HG03342 (cell line): ENCODE results near the gene PEX16.

Source experiments
- ATAC-seq: cut with Tn5 transposase; IDR thresholded peaks from one replicate; pipeline ENCODE4 v1.9.1; 2021; ENCODE audit warnings: mild to moderate bottlenecking, moderate library complexity; ENCODE audit not compliant: unreplicated experiment

Gene PEX16

GRCh38 chr11:45917623-45918330 lies at the start of gene PEX16:
PEX16 (minus strand) TSS chr11:45917877; CDS start chr11:45917811, 66 bp downstream.
- peak; percentile 90 for ATAC-seq

GRCh38 chr11:45964911-45965389 lies 47.3 kb upstream of the PEX16 start:
- ATAC-seq, result peak; percentile 74

GRCh38 chr11:45961751-45962240 lies 44.1 kb upstream of the PEX16 start:
- ATAC-seq, result no peak

GRCh38 chr11:45960387-45961095 lies 42.9 kb upstream of the PEX16 start:
- no peak for ATAC-seq

- ATAC-seq, result no peak
Measured at GRCh38 chr11:45959851-45960250, 42.2 kb upstream of the PEX16 start.

- ATAC-seq, result no peak
Measured at GRCh38 chr11:45949992-45950407, 32.3 kb upstream of the PEX16 start.

GRCh38 chr11:45948356-45948755 lies 30.7 kb upstream of the PEX16 start:
- no peak for ATAC-seq

GRCh38 chr11:45947885-45948284 lies 30.2 kb upstream of the PEX16 start:
- ATAC-seq, result no peak

- no peak for ATAC-seq
Measured at GRCh38 chr11:45945397-45945999, 27.8 kb upstream of the PEX16 start.

- no peak for ATAC-seq
Measured at GRCh38 chr11:45942381-45942780, 24.7 kb upstream of the PEX16 start.

GRCh38 chr11:45941285-45941684 lies 23.6 kb upstream of the PEX16 start:
- no peak for ATAC-seq

GRCh38 chr11:45939836-45940235 lies 22.2 kb upstream of the PEX16 start:
- ATAC-seq, result no peak

- no peak for ATAC-seq
Measured at GRCh38 chr11:45937916-45938315, 20.2 kb upstream of the PEX16 start.

GRCh38 chr11:45936511-45937054 lies 18.9 kb upstream of the PEX16 start:
- no peak for ATAC-seq

GRCh38 chr11:45935349-45936064 lies 17.8 kb upstream of the PEX16 start:
- ATAC-seq, result no peak

- ATAC-seq, result no peak
Measured at GRCh38 chr11:45934580-45935318, 17.1 kb upstream of the PEX16 start.

GRCh38 chr11:45933846-45934579 lies 16.3 kb upstream of the PEX16 start:
- ATAC-seq, result no peak

- ATAC-seq, result no peak
Measured at GRCh38 chr11:45933131-45933831, 15.6 kb upstream of the PEX16 start.

GRCh38 chr11:45932217-45932616 lies 14.5 kb upstream of the PEX16 start:
- ATAC-seq, result no peak
